GM20431 (cell line): ENCODE measurements around the gene ARL15.

ENCODE experiments used
- in situ Hi-C: fragments of 300-500 bp; cut with MseI, MboI; formaldehyde crosslinking; loops from one replicate; pipeline ENCODE4 v1.15.0; 2020; ENCODE audit warnings: low sequenced_read_pairs; ENCODE audit not compliant: unreplicated experiment

Gene ARL15

GRCh38 chr5:54177058-54177457 is 133.3 kb downstream of the ARL15 start:
- in situ Hi-C loops, result no loop called here

- in situ Hi-C loops, result no loop called here
These were observed 134.1 kb downstream of the ARL15 start for GRCh38 chr5:54176066-54176830.

GRCh38 chr5:54173251-54173650 is 137.1 kb downstream of the ARL15 start:
- in situ Hi-C loops, result no loop called here

DNA sequence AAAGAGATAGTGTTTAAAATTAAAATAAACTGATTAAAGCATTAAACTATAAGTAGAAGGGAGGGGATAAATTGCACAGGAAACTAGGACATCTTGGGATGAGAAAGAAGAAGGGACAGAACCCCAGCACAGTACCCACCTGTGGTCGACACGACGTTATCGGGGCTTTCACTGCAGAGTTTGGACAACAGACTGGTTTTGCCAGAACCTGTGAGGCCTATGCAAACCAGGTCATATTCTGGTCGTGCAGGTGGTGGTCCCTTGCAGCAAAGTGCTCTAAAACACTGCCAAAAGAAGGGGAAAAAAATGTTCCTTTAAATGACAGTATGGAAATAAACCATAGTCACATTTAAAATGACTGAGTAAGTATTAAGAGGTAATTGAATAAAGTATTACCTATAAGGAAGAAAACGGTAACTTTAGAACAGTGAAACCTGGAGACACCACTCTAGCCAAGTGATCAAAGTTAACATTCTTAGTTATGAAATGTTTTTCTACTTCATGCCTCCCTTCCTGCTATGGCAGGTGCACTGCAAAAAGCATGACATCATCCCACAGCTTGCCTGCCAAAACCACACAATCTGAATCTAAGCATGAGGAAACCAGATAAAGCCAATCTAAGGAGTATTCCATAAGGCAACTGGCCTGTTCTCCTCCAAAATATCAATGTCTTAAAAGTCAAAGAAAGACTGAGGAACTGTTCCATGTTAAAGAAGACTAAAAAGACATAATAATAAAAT is 138.6 kb downstream of the ARL15 start:
- in situ Hi-C loops, result no loop called here

GRCh38 chr5:54165687-54166086 is 144.7 kb downstream of the ARL15 start:
- in situ Hi-C loops, result no loop called here

- in situ Hi-C loops, result no loop called here
These were observed 148.2 kb downstream of the ARL15 start for GRCh38 chr5:54162184-54162583.

DNA sequence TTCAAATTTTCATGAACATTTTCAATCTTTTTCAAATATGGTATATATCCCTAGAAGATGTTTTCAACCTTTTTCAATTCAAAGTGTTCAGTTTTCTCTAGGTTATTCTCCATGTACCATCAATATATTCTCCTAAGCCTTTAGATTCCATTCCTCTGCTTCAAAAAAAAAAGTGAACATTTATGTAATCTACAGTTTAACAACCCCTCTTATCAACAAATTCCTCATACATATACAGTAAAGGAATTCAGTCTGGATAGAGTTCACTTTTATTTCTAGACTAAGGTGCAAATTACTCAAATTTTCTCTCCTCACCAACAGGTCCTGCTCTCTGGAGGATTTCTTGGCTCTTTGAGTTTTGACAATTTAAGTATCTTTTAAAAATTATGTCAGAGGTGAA is 150.0 kb downstream of the ARL15 start:
- in situ Hi-C loops, result no loop called here

DNA sequence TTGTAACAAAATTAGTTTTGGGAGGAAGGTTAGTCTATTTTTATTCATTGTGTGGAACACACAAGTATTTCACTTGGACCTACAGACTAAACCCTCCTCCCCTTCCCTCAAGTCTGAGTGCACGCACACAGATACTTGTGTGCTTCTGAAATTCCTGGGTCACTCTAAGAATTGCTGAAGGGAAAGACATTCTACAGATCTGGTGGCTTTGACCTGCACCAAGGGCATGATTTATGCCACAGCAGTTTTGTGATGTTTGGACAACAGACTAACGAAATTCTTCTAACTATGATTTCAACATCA is 150.5 kb downstream of the ARL15 start:
- in situ Hi-C loops, result no loop called here

DNA sequence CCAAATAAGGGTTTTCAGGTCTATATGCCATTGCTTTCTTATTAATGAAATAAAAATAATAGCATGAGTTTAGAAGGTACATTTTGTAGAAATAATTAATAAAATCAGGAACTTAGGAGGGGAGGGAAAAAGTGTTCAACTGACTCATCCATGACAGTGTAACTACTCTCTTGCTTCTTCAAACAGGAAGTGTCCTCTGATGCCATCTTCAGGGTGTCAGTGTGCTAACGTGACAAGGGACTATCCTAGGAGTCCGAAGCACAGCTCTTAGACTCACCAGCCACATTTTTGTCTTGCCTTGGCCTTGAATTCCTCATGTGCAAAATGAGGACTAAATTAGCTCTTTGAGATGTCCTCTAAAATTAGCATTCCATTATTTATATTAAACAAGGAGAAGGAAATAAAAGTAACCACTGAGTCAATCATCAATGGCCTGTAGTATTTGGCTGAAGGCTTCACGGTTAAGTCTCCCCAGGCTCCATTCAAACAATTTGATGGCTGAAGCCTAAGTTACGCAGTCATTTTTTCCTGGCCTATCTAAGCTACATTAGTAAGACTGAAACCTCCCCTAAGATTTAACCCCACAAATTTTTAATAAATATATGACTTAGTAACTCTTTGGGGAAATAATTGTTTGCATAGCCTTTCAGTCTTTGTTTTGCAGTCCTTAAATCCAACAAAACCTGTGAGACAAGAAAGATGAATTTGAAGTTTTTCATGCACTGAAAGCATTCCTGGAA is 151.1 kb downstream of the ARL15 start:
- in situ Hi-C loops, result no loop called here

- in situ Hi-C loops, result no loop called here
These were observed 153.8 kb downstream of the ARL15 start for GRCh38 chr5:54156577-54156976.

DNA sequence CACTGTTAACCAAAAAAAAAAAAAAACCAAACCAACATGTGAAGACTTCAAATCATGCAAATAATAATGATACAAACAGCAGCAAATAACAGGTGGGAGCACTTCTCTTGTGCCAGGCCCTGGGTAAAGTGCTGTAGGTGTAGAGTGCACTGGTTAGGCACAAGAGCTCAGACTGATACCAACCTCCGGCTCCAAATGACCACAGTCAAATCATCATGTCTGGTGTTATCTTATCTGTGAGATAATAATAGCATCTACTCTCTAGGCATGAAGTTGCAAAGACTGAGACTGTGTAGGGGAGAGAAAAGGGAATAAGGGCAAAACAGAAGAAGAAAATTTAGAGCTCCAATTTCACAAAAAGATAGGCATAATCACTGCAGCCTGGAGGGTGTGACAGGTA is 159.5 kb downstream of the ARL15 start:
- in situ Hi-C loops, result no loop called here

DNA sequence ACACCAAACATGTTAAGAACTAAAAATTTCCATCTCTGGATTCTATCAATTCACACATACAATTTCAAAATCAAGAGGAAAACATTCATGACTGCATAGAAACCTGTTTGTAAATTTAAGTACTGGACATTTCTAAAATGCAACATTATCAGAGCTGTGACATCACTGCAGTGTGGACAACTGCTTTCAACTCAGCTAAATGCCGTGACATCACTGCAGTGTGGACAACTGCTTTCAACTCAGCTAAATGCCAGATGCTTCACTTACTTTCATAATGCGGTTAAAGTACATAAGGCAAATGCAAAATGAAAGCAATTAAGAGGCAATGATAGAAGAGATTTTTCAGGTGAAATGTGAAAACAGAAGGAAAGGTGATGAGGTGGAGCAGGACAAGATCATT is 161.5 kb downstream of the ARL15 start:
- in situ Hi-C loops, result no loop called here

DNA sequence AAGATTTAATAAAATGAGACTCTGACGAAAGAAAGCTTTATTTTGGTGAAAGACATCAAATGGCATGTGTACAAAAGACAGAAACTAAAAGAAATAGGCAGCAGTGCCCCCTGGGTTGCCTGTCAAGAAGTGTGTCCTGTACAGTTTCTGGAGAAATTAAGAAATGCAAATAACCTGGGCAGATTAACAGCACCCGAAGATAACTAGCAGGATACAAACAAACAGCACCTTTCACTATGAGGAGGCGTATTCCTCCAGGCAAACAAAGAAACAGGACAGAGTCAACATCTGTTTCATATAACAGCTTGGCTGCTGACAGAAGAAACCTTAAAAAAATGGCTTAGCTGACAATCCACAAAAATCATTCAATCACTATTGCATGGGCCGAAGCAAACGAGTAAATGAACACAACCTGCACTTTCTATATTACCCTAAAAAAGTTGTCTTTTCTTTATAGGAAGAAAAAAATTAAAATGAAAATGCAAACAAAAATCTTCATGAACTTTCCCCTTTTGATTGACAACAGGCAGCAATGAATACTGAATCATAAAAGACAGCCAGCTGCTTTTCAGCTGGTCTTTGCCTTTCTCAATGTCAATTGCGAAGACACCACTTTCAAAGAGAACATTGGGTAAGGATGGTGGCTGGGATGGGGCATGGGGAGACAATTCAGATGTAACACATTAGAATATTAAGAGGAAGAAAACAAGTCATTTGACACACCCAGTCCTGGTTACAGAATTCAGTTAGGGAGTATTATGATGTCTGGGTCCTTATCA is 162.1 kb downstream of the ARL15 start:
- in situ Hi-C loops, result no loop called here

DNA sequence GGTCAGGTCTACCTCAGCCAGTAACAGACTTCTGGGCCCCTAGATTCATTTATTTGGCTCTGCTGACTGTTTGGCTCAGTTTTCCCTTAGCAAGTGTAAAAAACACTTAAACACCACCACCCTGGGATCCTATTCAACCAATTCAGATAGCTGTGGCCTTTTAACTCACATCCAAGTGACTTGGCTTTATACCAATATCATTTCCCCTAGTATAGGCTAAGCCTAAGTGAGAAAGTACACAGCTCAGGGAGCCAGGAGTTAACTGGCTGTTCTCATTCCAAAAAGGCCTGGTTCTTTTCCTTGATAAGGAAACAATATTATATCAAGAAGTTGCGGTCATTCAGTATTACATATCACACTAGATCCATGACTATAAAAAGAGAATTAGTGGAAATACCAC is 163.5 kb downstream of the ARL15 start:
- in situ Hi-C loops, result no loop called here

DNA sequence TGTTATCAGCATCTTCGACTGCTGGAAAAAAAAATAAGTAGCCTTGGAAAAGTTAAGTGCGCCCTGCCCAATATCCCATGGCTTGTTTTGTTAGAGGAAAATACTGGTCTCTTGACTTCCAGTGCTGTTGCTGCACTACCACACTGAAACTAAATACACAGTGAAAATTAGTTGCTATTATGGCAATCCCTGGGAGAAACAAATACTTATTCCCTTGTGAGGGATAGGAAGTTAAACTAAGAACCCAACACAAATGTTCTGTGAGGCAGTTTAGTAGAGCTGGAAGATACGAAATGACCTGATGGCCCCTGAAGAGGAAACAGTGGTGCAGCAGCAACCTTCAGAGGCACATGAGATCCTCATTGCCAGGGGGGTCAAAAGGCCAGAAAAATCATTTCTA is 164.0 kb downstream of the ARL15 start:
- in situ Hi-C loops, result no loop called here

DNA sequence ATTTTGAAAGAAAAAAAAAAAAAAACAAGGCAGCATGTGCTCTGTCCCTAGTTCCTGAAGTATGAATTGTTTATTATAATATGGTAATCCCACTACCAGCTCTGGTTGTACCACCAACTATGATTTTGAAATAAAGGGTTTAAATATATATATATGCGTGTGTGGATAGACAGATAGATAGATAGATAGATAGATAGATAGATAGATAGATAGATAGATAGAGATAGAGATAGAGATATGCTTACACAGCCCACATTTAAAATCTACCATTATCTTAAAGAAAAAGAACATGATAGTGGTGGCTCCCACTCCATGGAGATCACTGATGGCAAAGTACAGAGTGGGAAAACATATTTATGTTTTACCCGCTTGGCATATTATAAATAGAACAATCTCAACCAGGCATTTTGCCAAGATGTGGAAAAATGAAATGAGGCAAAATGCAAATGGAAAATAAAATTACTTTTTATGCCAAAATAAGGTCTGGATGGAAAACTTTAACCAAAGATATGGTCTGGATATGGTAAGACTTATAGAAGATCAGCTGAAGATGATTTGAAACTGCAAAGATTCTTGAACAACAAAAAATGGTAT is 170.0 kb downstream of the ARL15 start:
- in situ Hi-C loops, result no loop called here

DNA sequence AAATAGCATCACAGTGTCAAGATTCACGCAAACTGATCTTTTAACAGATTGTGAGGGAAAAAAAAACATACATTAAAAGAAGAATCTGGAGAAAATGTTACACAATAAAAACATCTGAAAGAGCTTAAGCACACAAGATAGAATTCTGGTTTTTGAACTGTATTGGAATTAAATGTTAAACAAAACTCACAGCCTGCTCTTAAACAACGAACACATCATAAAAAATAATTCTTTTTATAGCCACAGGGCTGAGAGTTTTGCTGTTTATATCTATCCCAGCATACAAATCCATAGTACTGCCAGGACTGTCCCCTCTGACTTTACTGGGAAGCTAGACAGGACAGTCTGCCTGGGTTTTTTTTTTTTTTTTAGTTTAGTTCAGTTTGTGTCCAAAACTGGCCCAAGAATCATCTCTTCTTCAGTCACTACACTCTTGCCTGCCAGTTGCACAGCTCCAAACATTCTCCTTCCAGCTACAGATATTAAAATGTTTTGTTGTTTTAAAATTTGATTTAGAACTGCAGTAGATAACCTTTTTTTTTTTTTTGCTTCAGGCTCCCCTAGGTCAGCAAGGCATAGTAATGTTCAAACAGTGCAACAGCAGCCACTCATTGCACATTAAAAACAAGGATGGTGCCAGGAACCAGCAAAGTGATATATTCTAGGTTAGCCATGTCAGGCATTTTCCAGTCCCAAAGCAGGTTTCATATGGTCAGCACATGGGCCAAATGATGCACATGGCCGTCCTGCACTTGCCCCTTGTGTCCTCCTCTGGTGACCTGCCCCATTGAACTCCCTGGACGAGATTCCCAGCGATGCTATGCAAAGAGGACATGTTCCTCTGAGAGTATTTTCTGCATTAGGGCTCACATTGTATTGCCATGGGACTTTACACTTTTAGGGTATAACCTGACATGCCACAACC is 173.6 kb downstream of the ARL15 start:
- in situ Hi-C loops, result no loop called here

- in situ Hi-C loops, result no loop called here
These were observed 175.3 kb downstream of the ARL15 start for GRCh38 chr5:54135042-54135441.

DNA sequence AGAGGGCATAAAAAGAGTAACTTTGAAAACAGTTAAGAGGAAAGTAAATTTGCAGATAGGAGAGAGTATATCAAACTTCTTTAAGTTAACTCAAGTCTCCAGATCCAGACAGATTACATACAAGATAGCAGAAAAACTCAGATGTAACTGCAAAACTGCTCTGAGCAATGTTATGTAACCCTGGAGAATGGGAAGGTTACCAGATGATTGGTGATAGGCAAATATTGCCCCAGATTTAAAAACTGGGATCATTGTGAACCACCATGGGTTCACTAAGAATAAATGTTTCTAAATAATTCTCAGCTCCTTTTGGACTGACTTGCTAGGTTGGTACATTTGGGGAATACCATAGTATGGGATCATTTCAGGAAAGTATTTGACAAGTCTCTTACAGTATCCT is 176.5 kb downstream of the ARL15 start:
- in situ Hi-C loops, result no loop called here
